Fibroblast of skin of back (primary cell): ENCODE data around the gene CMIP.
"Not testable (repeated sequence)": the region's sequence is repeated elsewhere in the genome, so short reads cannot be mapped to it uniquely, and the experiment has no call there.

Experiments
- DNase-seq: peaks from one replicate; pipeline ENCODE4 v3.0.0-alpha.2; 2013

The CMIP gene

GRCh38 chr16:81421536-81421935 is 23.1 kb upstream of the CMIP start:
- no peak for DNase-seq

- not testable (repeated sequence) for DNase-seq
Observed at GRCh38 chr16:81422153-81422552, 22.5 kb upstream of the CMIP start.

GRCh38 chr16:81424771-81425170 is 19.8 kb upstream of the CMIP start:
- DNase-seq, result no peak

GRCh38 chr16:81427219-81427618 is 17.4 kb upstream of the CMIP start:
- DNase-seq, result no peak

GRCh38 chr16:81429045-81429521 is 15.5 kb upstream of the CMIP start:
- DNase-seq, result peak; percentile 58

- DNase-seq, result peak; percentile 97
Observed at GRCh38 chr16:81431554-81432353, 12.9 kb upstream of the CMIP start.

GRCh38 chr16:81432937-81433557 is 11.6 kb upstream of the CMIP start:
- DNase-seq, result no peak

- no peak for DNase-seq
Observed at GRCh38 chr16:81435103-81435502, 9.5 kb upstream of the CMIP start.

GRCh38 chr16:81435567-81435966 is 9.0 kb upstream of the CMIP start:
- no peak for DNase-seq

- peak; percentile 84 for DNase-seq
Observed at GRCh38 chr16:81436386-81436785, 8.2 kb upstream of the CMIP start.

- DNase-seq, result peak; percentile 37
Observed at GRCh38 chr16:81437865-81438264, 6.7 kb upstream of the CMIP start.

GRCh38 chr16:81440888-81441761 is 3.5 kb upstream of the CMIP start:
- DNase-seq, result no peak

GRCh38 chr16:81442220-81442915 is 2.2 kb upstream of the CMIP start:
- DNase-seq, result no peak

- no peak for DNase-seq
Observed at GRCh38 chr16:81442916-81443687, 1.5 kb upstream of the CMIP start.

- DNase-seq, result no peak
Observed at GRCh38 chr16:81443688-81444447, 740 bp upstream of the CMIP start.

- no peak for DNase-seq
Observed at GRCh38 chr16:81445143-81445961, 744 bp downstream of the CMIP start.

GRCh38 chr16:81445966-81446906 is 1.6 kb downstream of the CMIP start:
- DNase-seq, result peak; percentile 85

GRCh38 chr16:81446907-81447268 is 2.3 kb downstream of the CMIP start:
- no peak for DNase-seq
